ENCODE measurements around the gene EI24.

GRCh38 chr11:125554038-125554437 is 15.2 kb upstream of the EI24 start:
- no peak for TF ChIP-seq POLR2A (IDR thresholded peaks at IDR 0.05; ENCODE audit: low read length)
- no peak for TF ChIP-seq GATA1 (IDR thresholded peaks at IDR 0.05; ENCODE audit: low read depth, low read length)

Data from erythroblast (primary cell).